Thoracic aorta (tissue), 2 donors: Measurements from ENCODE around the gene NOS1AP. TPM values are rescaled to one million over a fixed set of nuclear protein-coding genes. Genes with fewer than 3 reads are reported as not detected.

Experiments used
- ATAC-seq: fragments of 150-250 bp; one replicate; pipeline ENCODE4 v1.8.0; 2017; ENCODE audit warnings: low read depth; ENCODE audit not compliant: insufficient number of reproducible peaks, low FRiP score
- DNase-seq: peaks from one replicate; pipeline ENCODE4 v3.0.0-alpha.2; 2020; ENCODE audit warnings: low spot score
- H3K27ac ChIP-seq, 2 donors: fragments of 200-600 bp; sonication (generic); 1 replicate in 1 of 2; 2 replicates in 1 of 2; pipeline ENCODE4 v1.5.1; 2016; ENCODE audit warnings: mild to moderate bottlenecking in 2 of 2, moderate library complexity in 2 of 2
- H3K27me3 ChIP-seq: fragments of 200-600 bp; sonication (generic); replicated peaks from 2 replicates; pipeline ENCODE4 v1.6.0; 2016; ENCODE audit warnings: mild to moderate bottlenecking; ENCODE audit not compliant: insufficient read depth
- H3K36me3 ChIP-seq: fragments of 200-600 bp; sonication (generic); one replicate; pipeline ENCODE4 v1.5.1; 2016
- H3K4me1 ChIP-seq, 2 donors: fragments of 200-600 bp; sonication (generic); 1 replicate in 1 of 2; 2 replicates in 1 of 2; pipeline versions ENCODE4 v1.5.1 to v1.6.0; 2016; ENCODE audit warnings: low read depth in 2 of 2, mild to moderate bottlenecking in 1 of 2; ENCODE audit not compliant: control insufficient read depth in 1 of 2
- H3K4me3 ChIP-seq: fragments of 200-600 bp; sonication (generic); 2 replicates; pipeline ENCODE4 v1.5.1; 2016; ENCODE audit warnings: mild to moderate bottlenecking
- H3K9me3 ChIP-seq: fragments of 200-600 bp; sonication (generic); 2 replicates; pipeline ENCODE4 v1.5.1; 2016
- total RNA-seq, 2 donors: library from RNA; depleted of rRNA; stranded (reverse); fragments of >200 nt; gene quantifications; one replicate each; pipeline versions ENCODE4 v1.1.0 to v1.2.3, GENCODE V29; 2016
- TF ChIP-seq, protein P1 (sequence below): fragments of 200-600 bp; sonication (generic); IDR thresholded peaks from one replicate; pipeline ENCODE4 v1.5.1; 2019; ENCODE audit warnings: antibody characterized with exemption

The NOS1AP gene
- total RNA-seq, 2 donors from 2014 or later, result 6.3 to 12.2 TPM

DNA sequence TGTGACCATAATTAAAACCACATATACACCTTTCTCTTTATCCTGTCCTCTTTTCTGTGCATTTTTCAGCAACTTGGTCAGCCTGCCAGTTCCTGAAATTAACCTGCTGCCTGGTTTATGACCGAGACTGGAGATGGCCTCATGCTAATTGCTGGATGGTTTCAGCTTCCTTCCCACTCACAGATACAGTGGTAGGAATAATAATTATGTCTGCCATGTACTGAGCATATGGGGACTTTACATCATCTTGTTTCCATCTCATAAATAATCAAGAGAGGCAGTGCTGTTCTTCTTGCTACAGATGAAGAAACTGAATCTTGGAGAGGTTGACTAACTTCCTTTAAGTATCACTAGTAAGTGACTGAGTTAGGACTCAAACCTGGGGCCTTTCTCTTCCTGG, 148.2 kb downstream of the NOS1AP start:
- DNase-seq (no peak), ATAC-seq (no peak)
- TF ChIP-seq, protein P1, sequence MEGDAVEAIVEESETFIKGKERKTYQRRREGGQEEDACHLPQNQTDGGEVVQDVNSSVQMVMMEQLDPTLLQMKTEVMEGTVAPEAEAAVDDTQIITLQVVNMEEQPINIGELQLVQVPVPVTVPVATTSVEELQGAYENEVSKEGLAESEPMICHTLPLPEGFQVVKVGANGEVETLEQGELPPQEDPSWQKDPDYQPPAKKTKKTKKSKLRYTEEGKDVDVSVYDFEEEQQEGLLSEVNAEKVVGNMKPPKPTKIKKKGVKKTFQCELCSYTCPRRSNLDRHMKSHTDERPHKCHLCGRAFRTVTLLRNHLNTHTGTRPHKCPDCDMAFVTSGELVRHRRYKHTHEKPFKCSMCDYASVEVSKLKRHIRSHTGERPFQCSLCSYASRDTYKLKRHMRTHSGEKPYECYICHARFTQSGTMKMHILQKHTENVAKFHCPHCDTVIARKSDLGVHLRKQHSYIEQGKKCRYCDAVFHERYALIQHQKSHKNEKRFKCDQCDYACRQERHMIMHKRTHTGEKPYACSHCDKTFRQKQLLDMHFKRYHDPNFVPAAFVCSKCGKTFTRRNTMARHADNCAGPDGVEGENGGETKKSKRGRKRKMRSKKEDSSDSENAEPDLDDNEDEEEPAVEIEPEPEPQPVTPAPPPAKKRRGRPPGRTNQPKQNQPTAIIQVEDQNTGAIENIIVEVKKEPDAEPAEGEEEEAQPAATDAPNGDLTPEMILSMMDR, result no peak
- Histone ChIP-seq H3K27ac (no peak overlapping the region), H3K36me3 (no peaks in the 10 kb centered on the region), H3K27me3 (no peaks in the 10 kb centered on the region), H3K4me3 (no peak overlapping the region), H3K9me3 (no peaks in the 10 kb centered on the region), H3K4me1 (peaks cover 17 to 30% of the 10 kb centered on the region in 2 donors)

DNA sequence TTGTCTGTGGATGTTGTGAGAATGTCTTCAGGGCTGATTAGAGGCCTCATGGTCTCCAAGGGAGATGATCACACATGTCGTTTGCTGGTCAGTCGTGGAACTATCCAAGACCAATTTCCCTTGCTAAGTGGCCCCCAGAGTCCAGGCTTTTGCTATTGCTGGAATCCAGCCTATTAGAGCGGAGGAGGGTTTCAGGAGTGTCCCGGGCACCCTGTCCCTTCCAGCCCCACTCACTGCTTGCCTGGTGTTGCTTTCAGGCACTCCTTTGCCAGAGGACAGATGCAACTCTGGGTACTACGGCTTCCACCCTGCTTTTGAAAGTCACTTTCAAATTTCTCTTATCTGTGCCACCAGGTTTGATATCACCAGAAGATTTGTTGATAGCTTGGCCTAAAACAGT, 149.1 kb downstream of the NOS1AP start:
- Histone ChIP-seq H3K4me3 (no peak overlapping the region), H3K27me3 (no peaks in the 10 kb centered on the region), H3K9me3 (no peaks in the 10 kb centered on the region), H3K36me3 (no peaks in the 10 kb centered on the region), H3K27ac (no peak overlapping the region), H3K4me1 (peaks cover 10 to 22% of the 10 kb centered on the region in 2 donors)
- DNase-seq, result no peak
- TF ChIP-seq, protein P1, result no peak
- ATAC-seq, result no peak

DNA sequence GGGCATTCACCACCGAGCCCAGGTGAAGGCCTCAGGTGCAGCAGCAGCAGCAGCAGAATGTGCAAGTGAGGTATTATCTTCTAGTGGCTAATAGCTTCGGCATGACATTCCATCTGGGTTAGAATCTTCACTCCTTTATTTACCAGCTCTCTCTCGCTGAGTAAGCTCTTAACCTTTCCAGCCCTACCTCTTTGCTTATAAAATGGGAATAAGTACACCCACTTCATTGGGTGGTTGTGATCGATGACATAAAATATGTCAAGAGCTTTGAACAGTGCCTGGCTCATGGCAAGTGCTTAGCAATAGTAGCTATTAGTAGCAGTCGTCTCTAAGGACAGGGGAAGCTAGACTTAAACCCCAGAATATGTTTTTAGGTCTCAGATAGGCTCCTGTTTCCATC, 149.5 kb downstream of the NOS1AP start:
- TF ChIP-seq, protein P1, result no peak
- no peak for DNase-seq
- Histone ChIP-seq H3K9me3 (no peaks in the 10 kb centered on the region), H3K27ac (no peak overlapping the region), H3K27me3 (no peaks in the 10 kb centered on the region), H3K36me3 (no peaks in the 10 kb centered on the region), H3K4me1 (peaks cover 8 to 18% of the 10 kb centered on the region in 2 donors), H3K4me3 (no peak overlapping the region)
- no peak for ATAC-seq

DNA sequence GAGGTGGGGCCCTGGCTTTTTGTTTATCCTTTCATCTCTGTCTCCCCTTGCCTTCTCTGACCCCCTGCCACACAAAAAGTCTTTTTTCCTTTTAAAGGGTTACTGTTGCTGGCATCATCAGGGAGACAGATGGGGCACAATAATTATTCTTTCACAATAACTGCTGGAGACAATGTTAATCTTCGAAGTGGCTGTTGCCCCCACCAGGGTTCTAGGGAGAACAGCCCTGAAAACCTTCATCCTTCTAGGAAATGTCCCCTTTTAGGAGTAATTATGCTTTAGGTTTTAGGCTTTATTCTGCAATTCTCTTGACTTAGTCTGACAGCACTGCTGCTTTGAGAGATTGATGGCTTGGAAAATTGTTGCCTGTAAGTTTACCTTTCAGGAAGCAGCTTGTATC, 150.0 kb downstream of the NOS1AP start:
- Histone ChIP-seq H3K36me3 (no peaks in the 10 kb centered on the region), H3K27me3 (no peaks in the 10 kb centered on the region), H3K4me1 (peaks cover 3 to 14% of the 10 kb centered on the region in 2 donors), H3K4me3 (no peak overlapping the region), H3K9me3 (no peaks in the 10 kb centered on the region), H3K27ac (no peak overlapping the region)
- TF ChIP-seq, protein P1, result no peak
- ATAC-seq (no peak), DNase-seq (no peak)

DNA sequence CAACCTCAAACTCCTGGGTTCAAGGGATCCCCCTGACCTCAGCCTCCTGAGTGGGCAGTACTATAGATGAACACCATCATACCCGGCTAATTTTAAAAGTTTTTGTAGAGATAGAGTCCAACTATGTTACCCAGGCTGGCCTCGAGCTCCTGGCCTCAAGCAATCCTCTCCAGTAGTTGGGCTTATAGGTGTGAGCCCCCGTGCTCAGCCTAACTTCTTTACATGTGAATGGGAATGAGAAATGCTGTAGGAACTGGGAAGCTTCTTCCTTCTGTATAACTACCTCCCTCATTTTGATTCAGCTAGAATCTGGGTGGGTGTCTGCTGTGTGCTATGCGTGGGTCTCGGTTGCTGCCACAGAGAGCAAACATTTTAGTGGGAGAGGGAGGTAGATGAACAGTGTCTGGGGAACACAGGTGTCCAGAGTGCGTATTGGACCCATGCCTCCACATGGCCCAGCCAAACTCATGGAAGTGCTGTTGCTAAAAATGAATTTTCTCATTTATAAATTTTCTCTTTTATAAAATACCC, 150.6 kb downstream of the NOS1AP start:
- Histone ChIP-seq H3K4me3 (no peak overlapping the region), H3K36me3 (no peaks in the 10 kb centered on the region), H3K27ac (no peak overlapping the region), H3K4me1 (peaks cover 3 to 14% of the 10 kb centered on the region in 2 donors), H3K27me3 (no peaks in the 10 kb centered on the region), H3K9me3 (no peaks in the 10 kb centered on the region)
- ATAC-seq (no peak), DNase-seq (no peak)
- TF ChIP-seq, protein P1, result no peak
